ENCODE measurements around the gene MMP3. TPM values are rescaled to one million over a fixed set of nuclear protein-coding genes. Genes with fewer than 3 reads are reported as not detected.

Gene MMP3
- total and polyA plus RNA-seq, 2 donors (not counting 3 experiments of a cell fraction or from before 2014, with no cell fraction given), result not detected

GRCh38 chr11:102879801-102880200 is 36.4 kb upstream of the MMP3 start:
- no peak for TF ChIP-seq MYC (IDR thresholded peaks at IDR 0.05; ENCODE audit: low read depth, low read length)
- TF ChIP-seq POLR2AphosphoS5 (IDR thresholded peaks at IDR 0.05; ENCODE audit: insufficient read depth, low read depth, low read length), result no peak
- TF ChIP-seq, protein P1, sequence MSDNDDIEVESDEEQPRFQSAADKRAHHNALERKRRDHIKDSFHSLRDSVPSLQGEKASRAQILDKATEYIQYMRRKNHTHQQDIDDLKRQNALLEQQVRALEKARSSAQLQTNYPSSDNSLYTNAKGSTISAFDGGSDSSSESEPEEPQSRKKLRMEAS (IDR thresholded peaks at IDR 0.05; ENCODE audit: insufficient read depth, insufficient read length), result no peak
- no peak for TF ChIP-seq EZH2 (IDR thresholded peaks at IDR 0.05; ENCODE audit: borderline replicate concordance, low read depth, low read length, severe bottlenecking)
- TF ChIP-seq GATA2 (IDR thresholded peaks at IDR 0.05; ENCODE audit: insufficient read depth, insufficient read length, low read depth, low read length), result no peak
- TF ChIP-seq FOS (IDR thresholded peaks at IDR 0.05; ENCODE audit: borderline replicate concordance, insufficient read depth, low read length), result no peak
- no peak for TF ChIP-seq CTCF (IDR thresholded peaks at IDR 0.05; ENCODE audit: extremely low read depth in 1 of 2, insufficient read depth in 1 of 2, low read depth in 1 of 2, low read length in 2 of 2)
- TF ChIP-seq JUN (IDR thresholded peaks at IDR 0.05; ENCODE audit: borderline replicate concordance, insufficient read depth, insufficient read length, low read depth), result no peak
- TF ChIP-seq POLR2A (IDR thresholded peaks at IDR 0.05; ENCODE audit: low read depth, low read length), result no peak
- Histone ChIP-seq H4K20me1 (replicated peaks; ENCODE audit: control insufficient read depth, extremely low read depth, insufficient read depth, low read length) (no peaks in the 10 kb centered on the region), H3K27ac (ENCODE audit: insufficient read depth, low read depth, low read length) (no peak overlapping the region), H3K27me3 (ENCODE audit: control insufficient read depth in 2 of 2, insufficient read depth in 2 of 2, low read length in 2 of 2) (peaks cover 0 to 6% of the 10 kb centered on the region in 2 experiments), H3K79me2 (ENCODE audit: control insufficient read depth, insufficient read depth, low read length) (no peaks in the 10 kb centered on the region), H2AFZ (ENCODE audit: low read depth, low read length) (no peak overlapping the region), H3K4me1 (ENCODE audit: control insufficient read depth, extremely low read depth, insufficient read depth, low read length) (no peaks in the 10 kb centered on the region), H3K4me2 (ENCODE audit: insufficient read depth, low read length) (no peak overlapping the region), H3K9me1 (replicated peaks; ENCODE audit: control insufficient read depth, extremely low read depth, insufficient read depth, low read length) (no peaks in the 10 kb centered on the region), H3K9ac (replicated peaks; ENCODE audit: extremely low read depth, insufficient read depth, low read length) (no peak overlapping the region), H3K36me3 (ENCODE audit: control insufficient read depth in 2 of 2, extremely low read depth in 1 of 2, insufficient read depth in 2 of 2, low read length in 2 of 2) (no peaks in the 10 kb centered on the region), H3K9me3 (replicated peaks; ENCODE audit: control insufficient read depth, insufficient read depth, low read length) (no peaks in the 10 kb centered on the region), H3K4me3 (replicated peaks in 1 of 3; ENCODE audit: insufficient read depth in 1 of 3, low read depth in 1 of 3, low read length in 3 of 3) (no peak overlapping the region)
- intact Hi-C loops (cut with micrococcal nuclease), result no loop called here
- POLR2A ChIA-PET, result no interaction called here
- BruUV-seq (replicated peaks), result no TSS peak
- CTCF ChIA-PET, result no interaction called here
- no peak for FAIRE-seq
- dilution Hi-C loops (cut with MboI; ENCODE audit: extremely low pct_ligation_motif_present, low sequenced_read_pairs), result no loop called here
- no peak for DNase-seq (ENCODE audit: low read depth, low spot score)
